HepG2 (cell line): ENCODE data around the gene SLC25A19. TPM values are rescaled to one million over a fixed set of nuclear protein-coding genes. Genes with fewer than 3 reads are reported as not detected.
A peak's percentile ranks its signal among the peaks of the same experiment; 100 is the strongest.

ENCODE experiments used
- CEBPG ChIP-seq: IDR thresholded peaks from 2 replicates; pipeline ENCODE4 v1.6.1; 2016
- DRAP1 ChIP-seq: IDR thresholded peaks from 2 replicates; pipeline ENCODE4 v1.6.1; 2016; ENCODE audit warnings: missing genetic modification reagents, missing compliant biosample characterization
- FOSL2 ChIP-seq: sonication (generic); formaldehyde crosslinking; IDR thresholded peaks from 2 replicates; pipeline ENCODE4 v1.4.0; 2020; ENCODE audit warnings: missing genetic modification reagents
- FOXA1 ChIP-seq, 2 experiments: fragments of 450-650 bp in 1 of 2; sonication (generic) in 1 of 2; formaldehyde crosslinking in 1 of 2; IDR thresholded peaks; 2 replicates each; pipeline versions ENCODE4 v1.4.0 to v1.6.1; 2016 to 2020; ENCODE audit warnings: missing genetic modification reagents in 1 of 2
- GFI1 ChIP-seq: sonication (generic); formaldehyde crosslinking; IDR thresholded peaks from 2 replicates; pipeline ENCODE4 v1.5.0; 2020; ENCODE audit warnings: missing genetic modification reagents, mild to moderate bottlenecking, borderline replicate concordance
- GMEB1 ChIP-seq: sonication (generic); formaldehyde crosslinking; IDR thresholded peaks from 2 replicates; pipeline ENCODE4 v1.5.1; 2020; ENCODE audit warnings: missing genetic modification reagents, mild to moderate bottlenecking, borderline replicate concordance
- MNT ChIP-seq: fragments of 450-650 bp; IDR thresholded peaks from 2 replicates; pipeline ENCODE4 v1.6.1; 2016
- NCOA2 ChIP-seq: sonication (generic); formaldehyde crosslinking; IDR thresholded peaks from 2 replicates; pipeline ENCODE4 v1.8.0; 2022; ENCODE audit warnings: inconsistent platforms
- NFATC3 ChIP-seq: sonication (generic); formaldehyde crosslinking; IDR thresholded peaks from 2 replicates; pipeline ENCODE4 v1.5.1; 2020; ENCODE audit warnings: mild to moderate bottlenecking, missing genetic modification reagents
- NKX3-1 ChIP-seq: sonication (generic); formaldehyde crosslinking; IDR thresholded peaks from 2 replicates; pipeline ENCODE4 v1.5.0; 2020; ENCODE audit warnings: missing genetic modification reagents
- ONECUT2 ChIP-seq: sonication (generic); formaldehyde crosslinking; IDR thresholded peaks from 2 replicates; pipeline ENCODE4 v1.4.0; 2020; ENCODE audit warnings: missing genetic modification reagents
- RBM39 ChIP-seq: fragments of 200-400 bp; formaldehyde crosslinking; IDR thresholded peaks from one replicate; pipeline ENCODE4 v1.6.1; 2018; ENCODE audit warnings: antibody characterized with exemption, mild to moderate bottlenecking, low read depth, low read length; ENCODE audit not compliant: poor library complexity, severe bottlenecking
- RFXAP ChIP-seq: sonication (generic); formaldehyde crosslinking; IDR thresholded peaks from 2 replicates; pipeline ENCODE4 v1.4.0; 2020; ENCODE audit warnings: missing genetic modification reagents, borderline replicate concordance
- SIX4 ChIP-seq: sonication (generic); formaldehyde crosslinking; IDR thresholded peaks from 2 replicates; pipeline ENCODE4 v1.4.0; 2020; ENCODE audit warnings: missing genetic modification reagents
- YEATS2 ChIP-seq: sonication (generic); formaldehyde crosslinking; IDR thresholded peaks from 2 replicates; pipeline ENCODE4 v1.4.0; 2020; ENCODE audit warnings: missing genetic modification reagents, borderline replicate concordance
- ZBTB38 ChIP-seq: sonication (generic); formaldehyde crosslinking; IDR thresholded peaks from 2 replicates; pipeline ENCODE4 v1.5.1; 2020; ENCODE audit warnings: mild to moderate bottlenecking, missing genetic modification reagents
- ZBTB8A ChIP-seq: sonication (generic); formaldehyde crosslinking; IDR thresholded peaks from 2 replicates; pipeline ENCODE4 v1.4.0; 2020; ENCODE audit warnings: mild to moderate bottlenecking, low read depth, missing genetic modification reagents, borderline replicate concordance
- ZEB1 ChIP-seq: IDR thresholded peaks from 2 replicates; pipeline ENCODE4 v1.6.1; 2012; ENCODE audit warnings: mild to moderate bottlenecking, low read depth, inconsistent platforms; ENCODE audit not compliant: insufficient replicate concordance
- ZFP36L1 ChIP-seq: sonication (generic); formaldehyde crosslinking; IDR thresholded peaks from 2 replicates; pipeline ENCODE4 v1.8.0; 2022; ENCODE audit warnings: mild to moderate bottlenecking, missing genetic modification reagents, moderate library complexity
- ZNF460 ChIP-seq: sonication (generic); formaldehyde crosslinking; IDR thresholded peaks from 2 replicates; pipeline ENCODE4 v1.5.1; 2020; ENCODE audit warnings: missing genetic modification reagents, mild to moderate bottlenecking, borderline replicate concordance
- ZNF709 ChIP-seq: sonication (generic); formaldehyde crosslinking; IDR thresholded peaks from 2 replicates; pipeline ENCODE4 v1.5.0; 2020; ENCODE audit warnings: mild to moderate bottlenecking, missing genetic modification reagents
- polyA plus RNA-seq, 8 experiments: library from polyadenylated mRNA; depleted of rRNA in 3 of 8; stranded (reverse) in 7 of 8; unstranded in 1 of 8; fragments of >200 nt; fragmentation: Illumina TruSeq in 4 of 8; extraction: Trizol in 4 of 8; gene quantifications; 2 replicates each; pipeline versions ENCODE4 v1.2.1 to v1.2.3, GENCODE V29; 2011 to 2016; ENCODE audit warnings: low read depth in 4 of 8, missing spikeins in 1 of 8, mixed read lengths in 1 of 8; ENCODE audit not compliant: insufficient read depth in 1 of 8
- total RNA-seq, 5 experiments: library from RNA; depleted of rRNA; stranded (reverse); fragments of >200 nt; fragmentation: Illumina TruSeq; extraction: Trizol; gene quantifications; 2 replicates each; pipeline ENCODE4 v1.2.3, GENCODE V29; 2016; ENCODE audit warnings: low read depth in 1 of 5
- TF ChIP-seq, protein P1 (sequence below): sonication (generic); formaldehyde crosslinking; IDR thresholded peaks from 2 replicates; pipeline ENCODE4 v1.4.0; 2020; ENCODE audit warnings: missing genetic modification reagents

Gene SLC25A19
- total and polyA plus RNA-seq, 2 of the 13 experiments (the other 11 are each of a cell fraction or from before 2014, with no cell fraction given): 24.4 to 41.4 TPM

DNA sequence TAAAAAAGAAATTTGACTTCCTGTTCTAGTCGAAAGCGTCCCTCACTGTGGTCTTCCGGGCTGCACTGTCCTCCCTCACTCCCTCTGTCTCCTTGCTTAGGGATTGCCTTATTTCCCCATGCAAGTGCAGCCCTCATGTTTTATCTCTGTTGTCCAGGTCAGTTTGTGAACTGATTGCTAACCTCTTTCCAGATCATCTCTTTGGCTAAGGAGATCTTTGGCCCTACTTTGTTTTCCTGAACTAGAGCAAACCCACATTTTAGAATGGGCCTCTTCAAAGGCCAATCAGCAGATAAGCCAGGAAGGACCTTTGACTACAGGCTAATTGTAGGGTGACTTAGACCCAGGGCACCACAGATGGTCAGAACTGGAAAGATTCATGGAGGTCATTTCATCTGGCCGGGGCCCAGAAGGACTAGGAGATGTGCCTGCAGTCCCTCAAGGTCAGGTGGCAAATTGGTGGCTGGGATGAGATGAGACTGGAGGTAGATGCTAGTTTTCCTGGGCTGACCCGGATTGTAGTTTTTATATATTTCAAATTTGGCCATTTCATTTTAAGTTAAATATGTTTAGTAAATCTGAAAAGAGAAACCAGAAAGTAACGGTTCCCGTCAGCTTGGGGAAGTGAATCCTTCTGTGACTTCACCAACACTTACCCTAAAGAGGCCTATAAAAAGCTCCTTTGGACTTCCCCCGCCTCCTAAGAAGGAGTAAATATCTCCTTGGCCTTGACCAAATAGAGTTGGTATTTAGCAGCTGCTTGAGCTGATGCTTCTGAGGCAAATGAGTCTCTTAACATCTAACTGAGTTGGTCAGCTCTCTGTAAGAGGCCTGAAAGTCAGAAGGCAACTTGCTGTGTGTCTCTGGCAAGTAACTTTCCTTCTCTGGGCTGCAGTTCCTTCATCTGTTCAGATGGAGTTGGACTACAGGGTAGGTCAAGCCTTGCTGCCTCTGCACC is 6.2 kb upstream of the SLC25A19 start (continued):
- TF ChIP-seq GMEB1 (CRISPR knock-in tag) (peak; percentile 60; the same call in 1 of the 2 replicates), CEBPG (peak; percentile 86), ZBTB8A (CRISPR knock-in tag) (0 out of 2 replicates have a peak, but pooled peaks have one; percentile 67), MNT (peak; percentile 42; the same call in 1 of the 2 replicates), GFI1 (CRISPR knock-in tag) (peak; percentile 98), FOXA1 (IDR thresholded peaks at IDR 0.05) (no peak), FOXA1 (CRISPR knock-in tag; IDR thresholded peaks at IDR 0.05) (peak; percentile 57; the same call in 1 of the 2 replicates), YEATS2 (CRISPR knock-in tag) (0 out of 2 replicates have a peak, but pooled peaks have one; percentile 74), ZEB1 (peak; percentile 57), NCOA2 (CRISPR knock-in tag) (peak; percentile 85), NFATC3 (CRISPR knock-in tag) (peak; percentile 64; the same call in 1 of the 2 replicates), ONECUT2 (CRISPR knock-in tag) (peak; percentile 48; the same call in 1 of the 2 replicates), DRAP1 (CRISPR knock-in tag) (peak; percentile 83), RFXAP (peak; percentile 82; the same call in 1 of the 2 replicates), ZNF460 (CRISPR knock-in tag) (peak; percentile 13; the same call in 1 of the 2 replicates), SIX4 (CRISPR knock-in tag) (0 out of 2 replicates have a peak, but pooled peaks have one; percentile 42), RBM39 (no peak), NKX3-1 (CRISPR knock-in tag) (no peak), ZBTB38 (CRISPR knock-in tag) (no peak; the same call in 1 of the 2 replicates), ZNF709 (CRISPR knock-in tag) (0 out of 2 replicates have a peak, but pooled peaks have one; percentile 55), FOSL2 (CRISPR knock-in tag) (peak; percentile 48), ZFP36L1 (CRISPR knock-in tag) (peak; percentile 4; the same call in 1 of the 2 replicates)
- TF ChIP-seq, protein P1, sequence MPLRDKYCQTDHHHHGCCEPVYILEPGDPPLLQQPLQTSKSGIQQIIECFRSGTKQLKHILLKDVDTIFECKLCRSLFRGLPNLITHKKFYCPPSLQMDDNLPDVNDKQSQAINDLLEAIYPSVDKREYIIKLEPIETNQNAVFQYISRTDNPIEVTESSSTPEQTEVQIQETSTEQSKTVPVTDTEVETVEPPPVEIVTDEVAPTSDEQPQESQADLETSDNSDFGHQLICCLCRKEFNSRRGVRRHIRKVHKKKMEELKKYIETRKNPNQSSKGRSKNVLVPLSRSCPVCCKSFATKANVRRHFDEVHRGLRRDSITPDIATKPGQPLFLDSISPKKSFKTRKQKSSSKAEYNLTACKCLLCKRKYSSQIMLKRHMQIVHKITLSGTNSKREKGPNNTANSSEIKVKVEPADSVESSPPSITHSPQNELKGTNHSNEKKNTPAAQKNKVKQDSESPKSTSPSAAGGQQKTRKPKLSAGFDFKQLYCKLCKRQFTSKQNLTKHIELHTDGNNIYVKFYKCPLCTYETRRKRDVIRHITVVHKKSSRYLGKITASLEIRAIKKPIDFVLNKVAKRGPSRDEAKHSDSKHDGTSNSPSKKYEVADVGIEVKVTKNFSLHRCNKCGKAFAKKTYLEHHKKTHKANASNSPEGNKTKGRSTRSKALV (CRISPR knock-in tag): peak; percentile 55; the same call in 1 of the 2 replicates
